ENCODE measurements around the gene ART1. TPM values are rescaled to one million over a fixed set of nuclear protein-coding genes. Genes with fewer than 3 reads are reported as not detected.

ART1 gene
- total RNA-seq, 1 experiment from 2014 or later = not detected

Other genes starting within 250 kb of the ART1 start
- gene ART5, start 3.1 kb upstream of the ART1 start, total RNA-seq (2021) = 4.5 to 8.7 TPM (median 8.1 TPM) in 3 replicates
- gene CHRNA10, start 26.3 kb downstream of the ART1 start, total RNA-seq (2021) = 0.46 to 1.7 TPM (median 0.73 TPM) in 3 replicates
- 81.3 to 91.4 TPM (median 81.4 TPM) in 3 replicates for gene NUP98, start 152.4 kb downstream of the ART1 start, total RNA-seq (2021)
- gene PGAP2, start 163.4 kb downstream of the ART1 start, total RNA-seq (2021) = 38.2 to 43.0 TPM (median 40.7 TPM) in 3 replicates
- 28.8 to 33.6 TPM (median 28.8 TPM) in 3 replicates for gene RHOG, start 195.8 kb downstream of the ART1 start, total RNA-seq (2021)
- 17.0 to 18.0 TPM (median 17.4 TPM) in 3 replicates for gene STIM1, start 210.5 kb downstream of the ART1 start, total RNA-seq (2021)